SIG-M5 treated with dmso at 0.1 percent for 504 hours (cell line): ENCODE results near the gene GALNS.
A peak's percentile ranks its signal among the peaks of the same experiment; 100 is the strongest.
"Not testable (repeated sequence)": the region's sequence is repeated elsewhere in the genome, so short reads cannot be mapped to it uniquely, and the experiment has no call there.

ENCODE experiments used
- DNase-seq: peaks from one replicate; lab custom pipeline; 2025; ENCODE audit not compliant: unreplicated experiment; lab: John Stamatoyannopoulos, UW

Gene GALNS

DNA sequence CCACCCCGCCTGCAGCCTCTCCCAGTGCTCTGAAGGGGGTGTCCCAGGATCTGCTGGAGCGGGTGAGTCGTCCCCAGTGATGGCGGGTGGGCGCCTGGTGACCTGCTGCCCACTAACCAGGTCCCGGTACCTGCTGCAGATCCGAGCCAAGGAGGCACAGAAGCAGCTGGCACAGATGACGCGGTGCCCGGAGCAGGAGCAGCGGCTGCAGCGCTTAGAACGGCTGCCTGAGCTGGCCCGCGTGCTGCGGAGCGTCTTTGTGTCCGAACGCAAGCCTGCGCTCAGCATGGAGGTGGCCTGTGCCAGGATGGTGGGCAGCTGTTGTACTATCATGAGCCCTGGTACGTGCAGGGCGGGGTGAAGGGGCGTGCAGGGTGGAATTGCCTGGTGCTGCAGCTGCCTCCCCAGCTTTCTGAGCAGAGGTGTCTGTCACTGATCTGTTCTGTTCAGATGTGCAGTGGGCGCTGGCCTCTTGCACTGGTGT lies 49.6 kb downstream of the GALNS start:
- no peak for DNase-seq

DNA sequence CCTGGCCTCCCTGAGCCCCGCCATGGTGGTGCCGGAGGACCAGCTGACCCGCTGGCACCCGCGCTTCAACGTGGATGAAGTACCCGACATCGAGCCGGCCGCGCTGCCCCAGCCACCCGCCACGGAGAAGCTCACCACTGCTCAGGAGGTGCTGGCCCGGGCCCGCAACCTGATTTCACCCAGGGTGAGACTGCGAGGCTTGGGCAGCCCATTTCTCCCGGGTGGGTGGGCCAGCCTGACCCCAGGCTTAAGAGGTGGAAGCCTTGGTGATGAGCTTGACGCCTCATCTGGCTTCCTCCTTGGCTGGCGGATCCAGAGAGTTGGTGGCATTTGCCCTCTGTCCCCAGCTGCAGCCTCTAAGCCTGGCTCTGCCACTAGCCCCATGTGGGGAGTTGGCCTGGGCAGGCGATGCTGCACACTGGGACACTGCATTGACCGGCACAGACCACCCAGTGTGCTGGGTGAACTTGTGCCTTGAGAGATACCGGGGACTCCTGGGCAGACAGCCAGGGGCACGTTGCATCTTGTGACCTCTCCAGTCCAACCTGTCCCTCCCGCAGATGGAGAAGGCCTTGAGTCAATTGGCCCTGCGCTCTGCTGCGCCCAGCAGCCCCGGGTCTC lies 50.1 kb downstream of the GALNS start:
- DNase-seq, result no peak

DNA sequence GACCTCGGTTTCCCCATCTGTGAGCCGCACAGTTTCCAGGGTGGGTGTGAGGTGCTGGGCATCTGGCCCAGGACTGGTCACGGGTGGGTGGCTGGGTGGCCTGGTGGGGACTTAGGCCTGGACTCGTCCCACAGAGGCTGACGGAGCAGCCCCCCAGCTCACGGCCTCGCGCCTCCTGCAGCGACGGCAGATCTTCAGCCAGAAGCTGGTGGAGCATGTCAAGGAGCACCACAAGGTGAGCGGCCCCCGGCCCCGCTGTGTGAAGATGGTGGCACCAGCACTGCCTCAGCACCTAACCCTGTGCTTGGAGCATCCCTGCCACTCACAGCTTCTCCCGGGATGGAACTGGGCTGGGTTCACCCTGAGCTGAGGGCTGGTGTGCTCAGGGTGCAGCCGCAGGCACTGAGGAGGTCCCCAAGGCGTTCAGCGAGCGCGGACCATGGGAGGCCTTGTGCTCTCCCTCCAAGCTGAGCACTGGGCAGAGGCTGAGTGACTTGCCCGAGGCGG lies 50.8 kb downstream of the GALNS start:
- no peak for DNase-seq

DNA sequence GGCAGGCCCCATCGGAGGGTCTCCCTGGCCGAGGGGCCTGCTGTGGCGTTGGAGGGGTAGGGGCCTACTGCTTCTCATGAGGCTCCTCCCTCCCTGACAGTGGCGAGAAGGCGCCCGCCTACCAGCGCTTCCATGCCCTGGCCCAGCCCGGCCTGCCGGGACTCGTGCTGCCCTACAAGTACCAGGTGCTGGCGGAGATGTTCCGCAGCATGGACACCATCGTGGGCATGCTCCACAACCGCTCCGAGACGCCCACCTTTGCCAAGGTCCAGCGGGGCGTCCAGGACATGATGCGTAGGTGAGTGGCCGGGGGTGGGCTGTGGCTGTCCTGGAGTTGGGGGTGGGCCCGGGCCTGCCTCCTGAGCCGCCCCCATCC lies 51.4 kb downstream of the GALNS start:
- no peak for DNase-seq

DNA sequence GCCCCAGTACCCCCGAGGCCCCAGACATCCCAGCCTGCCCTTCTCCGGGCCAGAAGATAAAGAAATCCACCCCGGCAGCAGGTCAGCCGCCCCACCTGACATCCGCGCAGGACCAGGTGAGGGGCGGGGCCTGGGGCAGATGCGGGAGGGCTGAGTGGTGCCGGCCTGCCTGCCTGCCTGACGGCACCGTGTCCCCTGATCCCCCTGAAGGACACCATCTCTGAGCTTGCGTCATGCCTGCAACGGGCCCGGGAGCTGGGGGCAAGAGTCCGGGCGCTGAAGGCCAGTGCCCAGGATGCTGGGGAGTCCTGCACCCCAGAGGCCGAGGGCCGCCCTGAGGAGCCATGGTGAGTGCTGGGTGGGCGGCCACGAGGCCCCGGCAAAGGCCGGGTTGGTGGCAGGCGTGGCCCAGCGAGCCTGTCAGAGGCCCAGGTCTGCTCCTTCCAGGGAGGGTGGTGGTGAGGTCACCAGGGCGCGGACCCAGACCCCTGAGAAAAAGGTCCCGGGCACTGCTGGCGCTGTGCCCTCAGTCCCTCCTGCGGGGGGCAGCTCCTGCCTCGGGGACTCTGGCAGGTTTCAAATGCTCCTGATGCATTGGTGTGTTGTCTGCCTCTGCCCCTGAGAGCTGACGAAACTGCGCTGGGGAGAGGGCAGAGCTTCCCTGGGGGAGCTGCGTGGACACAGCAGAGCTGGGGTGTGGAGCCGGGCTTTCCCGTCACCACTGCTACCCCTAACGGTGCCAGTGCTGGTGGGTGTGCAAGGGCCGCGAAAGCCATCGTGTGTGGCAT lies 52.0 kb downstream of the GALNS start:
- no peak for DNase-seq

DNA sequence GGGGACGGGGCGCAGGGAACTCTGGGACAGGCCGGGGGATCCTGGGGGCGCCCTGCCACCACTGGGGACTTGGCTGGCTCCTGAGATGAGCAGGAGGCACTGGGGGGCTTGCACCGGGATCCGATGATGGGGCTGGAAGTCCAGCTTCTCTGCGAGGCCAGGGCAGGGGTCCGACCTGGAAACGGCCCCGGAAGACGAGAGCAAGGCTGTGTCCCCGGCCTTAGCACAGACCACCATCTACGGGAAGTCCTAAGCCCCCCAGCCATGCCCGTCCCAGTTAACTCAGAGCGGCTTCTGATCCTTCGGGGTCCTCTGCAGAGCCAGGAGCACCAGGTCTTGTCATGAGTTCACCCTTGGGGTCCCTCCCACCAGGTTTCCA lies 52.6 kb downstream of the GALNS start:
- DNase-seq, result no peak

- peak; percentile 67 for DNase-seq
Measured at GRCh38 chr16:88803264-88803987, 53.3 kb downstream of the GALNS start, which contains the start of gene CDT1. Gene CDT1, plus strand, starts transcription at chr16:88803789. Its CDS starts 43 bp downstream, at chr16:88803832.

DNA sequence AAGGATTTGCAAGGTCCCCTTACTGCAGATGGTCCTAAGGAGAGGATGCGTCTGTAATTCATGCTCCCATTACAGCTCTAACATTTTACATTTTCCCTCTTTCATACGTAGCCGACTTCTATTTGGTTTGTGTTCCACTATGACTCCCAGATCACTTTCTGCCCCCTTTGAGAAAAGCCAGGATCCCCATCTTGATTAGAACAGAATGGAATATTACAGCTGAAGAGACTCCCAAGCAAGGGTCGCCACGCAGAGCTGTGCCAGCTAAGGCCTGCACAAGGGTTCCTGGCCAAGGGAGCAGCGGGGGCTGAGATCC lies 56.5 kb downstream of the GALNS start:
- no peak for DNase-seq

- peak; percentile 88 for DNase-seq
Measured at GRCh38 chr16:88799569-88800276, 57.0 kb downstream of the GALNS start.

GRCh38 chr16:88798772-88799455 lies 57.8 kb downstream of the GALNS start:
- no peak for DNase-seq

- no peak for DNase-seq
Measured at GRCh38 chr16:88798073-88798472, 58.7 kb downstream of the GALNS start.

- no peak for DNase-seq
Measured at GRCh38 chr16:88796278-88796677, 60.5 kb downstream of the GALNS start.

DNA sequence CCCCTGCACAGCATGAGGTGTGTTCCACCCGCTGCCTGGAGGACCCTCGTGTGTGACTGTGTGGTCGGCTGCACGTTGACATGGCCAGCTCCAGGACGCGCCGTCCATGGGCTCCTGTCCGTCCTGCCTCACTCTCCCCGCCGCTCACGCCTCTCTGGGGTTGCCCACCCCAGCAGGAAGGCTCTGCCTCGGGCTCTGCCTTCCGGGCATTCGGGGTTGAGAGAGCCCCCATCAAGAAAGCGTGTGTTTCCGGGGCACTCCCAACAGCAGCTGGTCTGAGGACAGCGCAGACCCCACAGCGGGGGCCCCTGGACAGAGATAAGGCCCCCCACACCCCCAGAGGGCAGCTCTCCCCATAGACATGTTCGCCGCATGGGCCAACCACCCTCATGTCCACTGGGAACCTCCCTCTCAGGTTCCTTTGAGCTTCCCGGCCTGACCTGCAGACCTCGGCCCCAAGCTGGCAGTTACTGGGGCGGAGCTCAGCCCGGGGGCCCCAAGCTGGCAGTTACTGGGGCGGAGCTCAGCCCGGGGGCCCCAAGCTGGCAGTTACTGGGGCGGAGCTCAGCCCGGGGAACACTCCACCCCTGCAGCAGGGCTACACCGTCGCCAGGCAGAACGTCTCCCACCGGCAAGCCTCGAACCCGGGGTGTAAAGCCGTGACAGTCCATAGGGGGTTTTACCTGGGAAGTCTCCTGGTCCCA lies 63.3 kb downstream of the GALNS start:
- DNase-seq, result peak; percentile 69

DNA sequence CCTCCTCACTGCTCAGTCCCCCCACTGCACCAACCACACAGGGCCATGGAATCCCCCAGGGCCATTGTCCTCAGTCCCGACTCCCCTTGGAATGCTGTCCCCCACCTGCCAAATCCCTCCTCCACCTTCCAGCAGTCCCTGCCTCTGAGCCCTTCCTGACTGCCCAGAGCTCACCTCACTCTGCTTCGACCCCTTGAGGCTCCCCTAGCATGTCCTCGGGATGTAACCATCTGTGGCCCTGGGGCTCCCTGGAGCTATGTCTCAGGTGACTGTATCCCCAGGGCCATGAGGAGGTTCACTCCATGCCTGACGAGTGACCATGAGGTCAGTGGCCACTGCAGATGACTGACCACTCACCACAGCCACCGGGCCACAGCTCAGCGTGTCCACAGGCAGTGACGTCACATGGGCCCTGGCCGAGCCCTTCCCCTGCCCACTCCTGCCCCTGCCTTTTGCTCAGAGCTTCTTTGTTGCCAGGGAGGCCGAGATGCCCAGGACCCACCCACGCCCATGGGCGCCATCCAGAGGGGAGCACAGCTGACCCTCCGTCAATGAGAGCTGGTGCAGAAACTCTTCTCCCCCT lies 64.0 kb downstream of the GALNS start:
- no peak for DNase-seq

- DNase-seq, result no peak
Measured at GRCh38 chr16:88792078-88792550, 64.6 kb downstream of the GALNS start.

DNA sequence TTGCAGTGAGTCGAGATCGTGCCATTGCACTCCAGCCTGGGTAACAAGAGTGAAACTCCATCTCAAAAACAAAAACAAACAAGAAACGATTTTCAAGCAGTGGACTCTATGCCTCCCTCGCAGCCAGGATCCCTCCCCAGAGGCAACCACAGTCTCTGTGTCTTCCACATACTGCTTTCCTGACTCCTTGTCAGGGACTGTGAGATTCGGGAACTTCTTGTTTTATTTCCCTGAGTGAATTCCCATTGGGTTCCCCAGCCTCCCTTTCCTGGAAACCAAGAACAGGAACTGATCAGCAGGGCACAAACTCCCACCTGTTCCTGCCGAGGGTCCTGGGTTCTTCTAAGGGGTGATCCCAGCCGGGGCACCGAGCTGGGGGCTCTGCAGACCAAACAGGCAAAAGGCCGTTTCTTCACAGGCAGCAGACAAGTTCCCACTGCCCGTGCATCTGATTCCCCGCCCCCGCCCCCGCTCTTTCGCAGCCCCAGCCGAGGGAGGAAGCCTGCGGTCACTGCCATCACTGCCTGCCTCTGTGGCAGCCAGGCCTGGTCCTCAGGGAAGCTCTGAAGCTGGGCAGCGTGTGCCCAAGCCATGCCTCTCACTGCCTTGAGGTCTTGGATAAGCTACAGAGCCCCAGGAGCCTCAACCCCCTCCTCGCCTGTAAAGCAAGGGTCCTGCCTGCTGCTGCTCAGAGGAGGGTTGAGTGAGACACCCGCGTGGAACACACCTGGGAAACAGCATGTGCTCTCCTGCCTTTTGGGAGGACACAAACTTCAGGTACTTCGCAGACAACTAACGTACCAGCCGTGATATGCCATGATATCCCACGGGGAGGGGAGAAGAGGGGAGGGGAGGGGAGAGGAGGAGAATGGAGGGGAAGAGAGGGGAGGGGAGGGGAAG lies 66.2 kb downstream of the GALNS start:
- DNase-seq, result peak; percentile 77

- peak; percentile 92 for DNase-seq
Measured at GRCh38 chr16:88789594-88789993, 67.2 kb downstream of the GALNS start.

DNA sequence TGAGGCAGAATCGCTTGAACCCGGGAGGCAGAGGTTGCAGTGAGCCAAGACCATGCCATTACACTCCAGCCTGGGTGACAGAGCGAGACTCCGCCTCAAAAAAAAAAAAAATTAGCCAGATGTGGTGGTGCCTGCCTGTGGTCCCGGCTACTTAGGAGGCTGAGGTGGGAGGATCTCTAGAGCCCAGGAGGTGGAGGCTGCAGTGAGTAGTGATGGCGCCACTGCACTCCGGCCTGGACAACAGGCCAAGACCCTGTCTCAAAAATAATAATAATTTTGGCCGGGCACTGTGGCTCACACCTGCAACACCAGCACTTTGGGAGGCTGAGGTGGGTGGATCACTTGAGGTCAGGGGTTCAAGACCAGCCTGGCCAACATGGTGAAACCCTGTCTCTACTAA lies 68.0 kb downstream of the GALNS start:
- DNase-seq, result not testable (repeated sequence)
